ENCODE measurements around the gene CNTN5.

CNTN5 gene

DNA sequence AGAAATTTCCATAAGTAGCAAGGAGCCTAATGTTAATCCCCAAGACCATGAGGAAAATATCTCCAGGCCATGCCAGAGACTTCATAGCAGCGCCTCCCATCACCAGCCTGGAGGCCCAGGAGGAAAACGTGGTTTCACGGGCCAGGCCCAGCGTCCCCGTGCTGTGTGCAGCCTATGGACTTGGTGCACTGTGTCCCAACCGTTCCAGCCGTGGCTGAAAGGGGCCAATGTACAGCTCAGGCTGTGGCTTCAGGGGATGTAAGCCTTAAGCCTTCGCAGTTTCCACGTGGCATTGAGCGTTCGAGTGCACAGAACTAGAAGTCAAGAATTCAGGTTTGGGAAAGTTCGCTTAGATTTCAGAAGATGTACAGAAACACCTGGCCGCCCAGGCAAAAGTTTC lies 510.7 kb downstream of the CNTN5 start:
- no peak for DNase-seq

DNA sequence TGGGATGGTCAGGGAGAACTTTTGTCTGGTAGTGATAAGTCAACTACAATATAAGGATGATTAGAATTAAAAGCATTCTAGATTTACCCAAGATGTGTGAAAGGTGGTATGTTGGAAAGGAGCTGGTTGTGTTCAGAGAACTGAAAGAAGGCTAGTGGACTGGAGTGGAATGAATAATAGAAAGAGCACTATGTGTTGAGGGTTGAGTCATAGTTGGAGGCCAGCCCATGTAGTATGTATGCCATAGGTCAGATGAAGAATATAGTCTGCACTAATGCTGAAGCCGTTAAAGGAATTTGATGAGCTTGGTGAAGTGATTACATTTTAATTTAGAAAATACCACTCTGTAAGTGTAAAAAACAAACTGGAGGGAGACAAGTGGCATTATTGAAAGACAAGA lies 514.1 kb downstream of the CNTN5 start:
- DNase-seq = no peak

DNA sequence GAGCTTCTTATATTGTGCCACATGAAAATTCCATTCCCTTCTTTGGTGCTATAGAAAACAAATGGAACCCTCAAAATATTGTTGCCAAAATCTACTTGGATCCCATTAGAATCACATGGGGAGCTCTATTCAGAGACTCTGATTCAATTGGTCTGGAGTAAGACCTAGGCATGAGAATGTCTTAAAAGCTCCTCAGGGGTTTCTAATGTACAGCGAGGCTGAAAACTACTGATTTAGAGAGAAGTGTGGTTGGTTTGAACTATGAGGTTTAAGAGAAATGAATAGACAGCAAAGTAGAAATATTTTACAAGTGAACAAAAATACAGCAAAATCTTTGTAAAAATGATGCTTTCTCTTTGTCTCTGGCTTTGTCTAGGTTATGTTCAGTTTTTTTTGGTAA lies 514.7 kb downstream of the CNTN5 start:
- no peak for DNase-seq

DNA sequence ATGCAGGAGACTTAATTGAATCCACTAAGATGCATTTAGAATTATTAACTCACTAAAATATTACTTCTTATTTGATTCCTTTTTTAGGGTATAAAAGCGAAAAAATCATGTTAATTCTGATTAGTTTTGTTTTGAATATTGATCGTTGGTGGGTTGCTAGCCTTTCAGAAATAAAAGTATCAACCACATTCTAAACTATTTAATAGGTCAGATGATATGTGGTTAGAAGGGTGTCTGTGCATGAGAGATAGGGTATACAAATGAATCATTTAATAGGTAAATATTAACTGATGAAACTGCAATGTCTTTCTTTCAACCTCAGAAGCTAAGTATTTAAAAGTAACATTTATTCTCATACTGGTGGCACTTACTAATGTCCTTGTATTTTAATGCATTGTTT lies 515.1 kb downstream of the CNTN5 start:
- DNase-seq = no peak

DNA sequence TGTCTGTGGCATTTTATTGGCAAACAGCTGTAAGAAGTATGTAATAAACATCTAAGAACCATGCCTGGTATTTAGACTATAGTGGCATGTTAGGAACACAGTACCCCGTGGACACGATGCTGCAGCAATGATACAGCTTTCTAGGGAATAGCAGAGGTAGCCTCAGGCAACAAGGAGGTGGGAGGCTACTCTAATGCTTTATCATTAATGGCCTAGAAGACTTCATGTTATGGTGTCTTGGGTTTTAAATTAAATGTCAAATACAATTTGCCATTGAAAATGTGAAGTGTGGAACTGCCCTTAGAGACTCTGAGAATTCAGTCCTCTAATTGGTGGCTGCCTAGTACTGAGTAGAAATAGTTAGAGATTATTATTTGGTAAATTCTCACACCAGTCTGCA lies 516.9 kb downstream of the CNTN5 start:
- no peak for DNase-seq

DNA sequence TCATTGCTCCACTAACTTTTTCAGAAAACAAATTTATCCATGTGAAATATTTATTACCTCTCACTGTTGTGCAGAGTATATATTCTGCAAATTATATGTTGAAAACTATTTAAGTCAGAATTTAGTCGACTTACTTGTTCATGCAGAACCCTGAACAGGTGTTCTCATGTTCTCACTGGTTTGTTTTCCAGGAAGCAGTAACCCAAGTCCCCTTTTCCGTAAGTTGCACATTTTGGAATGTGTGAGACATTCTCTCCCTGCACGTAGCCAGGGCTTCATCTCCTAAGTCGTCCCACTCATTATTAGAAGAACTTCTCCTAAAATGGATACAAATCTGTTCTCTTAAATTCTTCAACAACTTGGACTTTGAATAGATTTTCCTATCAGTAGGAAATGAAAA lies 524.9 kb downstream of the CNTN5 start:
- DNase-seq = no peak

DNA sequence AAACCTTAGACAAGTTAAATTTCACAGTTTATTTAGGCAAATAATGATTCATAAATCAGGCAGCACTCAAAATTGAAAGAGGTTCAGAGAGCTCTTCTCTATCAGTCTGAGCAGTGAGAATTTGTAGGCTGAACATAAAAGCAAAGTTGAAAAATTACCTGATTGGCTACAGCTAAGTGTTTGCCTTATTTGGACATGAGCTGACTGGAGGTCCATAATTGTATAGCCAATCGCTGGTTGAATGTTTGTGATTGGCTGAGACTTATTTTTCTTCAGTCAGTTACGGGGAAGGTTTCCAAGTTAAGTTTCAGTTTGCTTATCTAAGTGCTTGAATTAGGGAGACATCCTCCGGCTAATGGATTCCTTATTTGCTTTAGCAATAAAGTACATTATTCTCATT lies 527.5 kb downstream of the CNTN5 start:
- no peak for DNase-seq

DNA sequence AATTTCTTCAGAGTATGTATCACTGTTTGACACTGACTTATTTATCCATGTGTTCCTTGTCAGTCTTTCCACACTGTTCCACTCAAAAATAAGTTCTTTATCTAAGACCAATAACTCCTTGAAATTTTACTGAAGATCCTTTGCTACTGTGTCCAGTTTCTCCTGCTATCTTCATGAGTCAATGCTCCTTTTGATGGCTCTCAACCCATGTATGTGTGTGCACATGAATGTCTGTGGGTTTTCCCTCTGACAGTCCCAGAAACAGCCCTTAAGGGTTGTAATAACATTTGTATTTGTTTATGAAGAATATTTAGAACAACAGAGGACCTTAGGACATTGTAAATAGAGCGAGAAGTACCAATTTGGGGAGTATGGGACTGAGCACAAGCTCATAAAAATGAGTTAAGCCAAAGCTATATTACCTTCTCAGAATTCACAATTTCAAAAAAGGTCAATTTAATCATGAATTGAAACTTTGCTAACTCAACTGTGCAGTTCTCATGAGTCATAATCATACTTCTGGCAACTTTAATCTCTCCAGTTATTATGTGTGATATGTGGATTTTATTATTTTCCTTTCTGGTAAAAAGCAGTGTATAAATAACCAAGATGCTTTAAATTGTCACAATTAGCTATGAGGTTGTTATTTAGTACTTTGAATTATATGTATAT lies 533.6 kb downstream of the CNTN5 start:
- no peak for DNase-seq

DNA sequence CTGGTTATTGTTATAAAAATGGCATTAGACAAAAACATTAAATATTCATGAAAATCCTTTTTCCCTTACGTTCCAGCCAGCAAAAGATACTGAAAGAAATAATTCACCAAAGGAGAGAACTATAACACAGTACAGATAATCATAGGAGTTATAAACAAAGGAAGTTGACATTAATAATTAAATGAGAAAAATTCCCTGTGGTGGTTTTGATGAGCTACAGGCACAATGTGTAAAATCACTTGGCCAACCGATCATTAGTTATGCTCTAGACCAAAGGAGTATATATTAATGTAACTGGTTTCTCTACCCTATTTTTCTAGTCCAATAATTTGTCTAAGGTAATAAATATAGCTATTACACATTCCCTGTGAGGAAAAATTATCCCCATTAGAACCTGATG lies 534.7 kb downstream of the CNTN5 start:
- DNase-seq = no peak

DNA sequence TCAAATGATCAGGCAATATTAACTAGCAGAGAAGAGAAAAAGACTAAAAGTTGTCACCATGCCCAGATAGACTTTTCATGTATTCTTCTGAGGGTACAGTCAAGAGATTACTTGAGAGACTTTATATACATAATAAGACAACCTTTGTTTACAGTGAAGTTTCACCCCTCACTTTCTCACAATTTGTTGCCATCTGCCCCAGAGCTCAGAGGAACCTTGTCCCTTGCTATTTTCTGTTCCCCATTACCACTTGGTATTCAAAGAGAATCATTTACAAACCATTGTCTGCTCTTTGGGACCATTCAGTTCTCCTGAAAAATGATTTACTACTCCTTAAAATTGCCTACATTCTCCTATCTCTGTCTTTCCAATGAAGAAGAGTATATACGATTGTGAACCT lies 544.6 kb downstream of the CNTN5 start:
- DNase-seq = no peak

DNA sequence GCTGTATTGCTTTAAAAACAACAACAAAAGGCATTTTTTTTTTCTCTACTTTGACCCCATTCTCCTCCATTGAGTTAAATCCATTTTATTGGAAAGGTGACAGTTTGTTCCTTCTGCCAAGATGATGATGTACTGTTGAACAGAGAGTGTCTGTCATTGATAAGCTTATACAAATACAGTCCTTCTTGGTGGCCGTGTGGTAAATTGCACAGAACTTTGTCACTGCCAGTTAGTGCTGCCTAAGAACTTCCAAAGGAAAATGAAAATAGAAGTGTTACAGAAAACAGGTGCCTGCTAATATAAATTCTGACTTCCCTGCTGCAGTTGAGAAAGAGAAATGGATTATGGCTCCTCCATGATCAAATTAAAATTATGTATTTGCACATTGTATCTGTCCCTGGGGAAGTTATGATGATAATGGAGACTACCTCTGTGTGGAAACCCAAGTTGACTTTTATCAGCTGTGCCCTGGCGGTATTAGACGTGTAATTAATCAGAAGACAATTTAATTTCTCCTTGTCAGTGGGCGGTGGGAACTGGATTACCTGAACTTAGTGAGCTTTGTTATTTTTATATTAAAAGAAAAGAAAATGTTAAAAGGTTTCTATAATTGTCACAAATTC lies 546.7 kb downstream of the CNTN5 start:
- no peak for DNase-seq

DNA sequence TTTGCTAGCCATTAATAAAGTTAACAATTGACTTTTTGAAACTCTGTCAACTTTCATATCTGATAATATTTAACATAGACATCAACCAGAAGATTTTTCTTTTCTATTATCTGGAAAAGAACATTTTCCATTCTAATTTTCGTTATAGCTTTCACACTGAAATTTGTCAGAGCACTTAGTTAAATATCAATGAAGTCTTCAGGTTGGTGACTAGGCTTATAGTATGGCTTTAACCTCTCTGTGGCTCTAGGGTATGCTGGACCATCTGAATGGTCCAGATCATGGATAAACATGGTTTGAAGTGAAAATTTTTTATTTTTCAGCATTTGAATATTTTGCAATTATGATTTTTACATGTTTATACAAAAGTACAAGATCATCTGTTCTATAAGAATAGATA lies 548.1 kb downstream of the CNTN5 start:
- no peak for DNase-seq

DNA sequence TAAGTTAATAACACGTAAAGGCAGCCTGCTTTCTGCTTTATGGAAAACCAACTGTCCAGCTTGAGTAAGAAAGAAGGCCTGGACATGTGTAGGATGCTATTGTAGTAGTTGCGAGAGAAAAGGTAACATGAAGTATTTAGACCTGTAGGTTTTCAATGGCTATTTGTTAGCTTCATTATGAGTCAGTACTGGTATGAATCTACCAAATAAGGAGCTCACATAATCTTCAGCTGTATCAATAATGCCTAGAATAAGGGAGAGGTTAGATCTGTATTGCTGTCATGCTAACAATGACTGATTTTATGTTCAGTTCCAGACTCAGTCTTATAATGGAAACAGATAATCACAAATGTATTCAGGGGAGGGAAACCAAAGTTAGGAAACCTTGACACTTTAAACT lies 550.3 kb downstream of the CNTN5 start:
- no peak for DNase-seq

DNA sequence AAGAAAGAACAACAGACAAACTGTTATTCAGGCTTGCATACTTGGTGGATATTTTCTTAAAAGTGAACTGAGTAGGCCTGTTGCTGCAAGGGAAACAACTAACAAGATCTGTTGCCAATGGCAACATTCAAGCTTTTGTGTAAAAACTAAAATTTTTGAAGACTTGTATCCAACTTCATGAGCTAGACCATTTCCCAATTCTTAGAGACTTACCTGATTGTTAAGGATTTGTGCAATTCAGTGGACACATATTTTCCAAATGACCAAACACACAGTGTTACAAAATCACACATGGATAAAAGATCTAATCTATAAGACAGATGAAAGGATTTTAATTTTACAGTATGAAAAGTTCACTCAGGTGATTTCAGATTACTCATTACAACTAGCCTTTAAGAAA lies 564.1 kb downstream of the CNTN5 start:
- DNase-seq = no peak

DNA sequence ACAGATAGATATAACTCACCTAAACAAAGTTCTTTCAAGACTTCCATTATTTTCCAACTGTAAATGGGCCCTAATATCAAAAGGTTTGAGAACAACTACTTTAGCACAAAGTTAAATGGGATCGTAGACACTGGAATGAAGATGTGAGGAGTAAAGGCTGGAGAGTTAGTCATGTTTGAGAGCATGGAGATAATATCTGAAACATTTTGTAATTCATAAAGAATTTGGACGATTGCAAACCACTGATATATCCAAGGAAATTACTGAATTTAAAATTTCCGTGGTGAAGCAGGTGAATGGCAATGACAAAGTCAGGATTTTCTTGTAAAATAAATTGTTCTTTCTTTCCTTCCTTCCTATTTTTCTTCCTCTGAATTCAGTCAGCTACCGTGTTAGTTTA lies 564.9 kb downstream of the CNTN5 start:
- DNase-seq = no peak

DNA sequence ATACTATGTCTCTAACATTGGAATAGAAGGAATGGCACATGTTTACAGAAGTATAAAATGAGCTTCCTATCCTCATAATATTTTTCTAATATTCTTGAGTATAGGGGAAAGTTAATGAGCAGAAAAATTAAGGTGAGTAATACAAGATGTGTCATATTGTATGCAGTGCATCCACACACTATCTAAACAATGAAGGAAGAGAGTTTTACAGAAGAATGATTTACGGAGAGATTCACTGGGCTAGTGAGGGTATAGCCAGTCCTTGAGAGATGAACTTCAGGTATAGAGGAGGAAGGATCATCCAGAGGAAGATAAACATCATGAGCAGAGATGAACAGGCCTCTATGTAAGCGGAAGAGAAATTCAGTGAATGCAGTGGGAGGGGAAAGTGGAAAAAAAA lies 569.0 kb downstream of the CNTN5 start:
- no peak for DNase-seq

DNA sequence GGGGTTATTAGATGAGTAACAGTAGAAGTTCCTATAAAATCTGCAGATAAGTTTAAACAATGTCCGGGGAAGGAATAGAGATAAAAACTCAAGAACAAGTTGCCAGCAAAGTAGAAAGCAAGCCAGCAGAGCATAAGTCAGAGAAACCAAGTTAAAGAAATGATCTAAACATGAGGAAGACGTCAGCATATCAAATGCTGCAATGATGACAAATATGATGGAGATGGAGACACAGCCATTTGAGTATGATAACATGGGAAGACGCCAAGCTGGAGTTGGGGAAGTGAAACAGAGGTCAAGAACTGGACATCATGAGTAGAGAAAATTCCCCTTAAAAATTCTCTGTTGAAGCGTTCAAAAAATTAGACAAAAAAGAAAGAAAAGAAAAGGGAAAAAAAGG lies 571.5 kb downstream of the CNTN5 start:
- DNase-seq = no peak

DNA sequence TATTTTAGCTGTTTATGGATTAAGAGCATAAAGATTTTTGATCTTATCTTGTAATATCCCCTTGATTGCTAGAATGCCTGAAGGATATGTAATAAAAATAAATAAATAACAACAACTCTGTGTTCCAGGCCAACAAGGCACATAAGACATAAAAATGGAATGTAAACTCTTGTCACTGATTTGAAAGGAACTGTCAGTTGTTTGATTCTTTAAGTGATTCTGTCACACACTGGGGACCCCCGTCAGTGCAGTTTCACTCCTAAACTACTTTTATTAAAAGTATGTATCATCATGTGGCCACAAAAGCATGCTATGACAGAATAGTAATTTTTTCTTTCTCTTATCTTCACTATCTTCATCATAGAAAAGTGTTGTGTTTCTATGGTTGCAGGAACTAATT lies 572.4 kb downstream of the CNTN5 start:
- no peak for DNase-seq

DNA sequence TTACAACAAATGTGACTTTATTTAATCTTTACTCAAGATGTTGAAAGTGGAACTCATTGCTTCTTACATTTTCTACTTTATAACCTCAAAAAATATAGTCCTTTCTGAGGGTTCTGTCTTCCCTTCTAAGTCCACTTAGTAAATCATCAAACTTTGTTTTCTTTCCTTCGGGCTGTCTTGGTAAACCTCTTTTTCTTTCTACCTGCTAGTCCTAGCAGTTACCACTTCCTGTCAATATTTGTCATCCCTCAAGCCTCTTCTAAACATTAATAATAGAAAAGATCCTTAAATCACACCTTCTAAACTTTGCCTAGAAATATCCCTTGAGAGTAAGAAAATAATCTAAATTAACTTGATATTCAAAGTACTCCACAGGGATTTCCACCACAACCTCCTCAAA lies 580.4 kb downstream of the CNTN5 start:
- DNase-seq = no peak

DNA sequence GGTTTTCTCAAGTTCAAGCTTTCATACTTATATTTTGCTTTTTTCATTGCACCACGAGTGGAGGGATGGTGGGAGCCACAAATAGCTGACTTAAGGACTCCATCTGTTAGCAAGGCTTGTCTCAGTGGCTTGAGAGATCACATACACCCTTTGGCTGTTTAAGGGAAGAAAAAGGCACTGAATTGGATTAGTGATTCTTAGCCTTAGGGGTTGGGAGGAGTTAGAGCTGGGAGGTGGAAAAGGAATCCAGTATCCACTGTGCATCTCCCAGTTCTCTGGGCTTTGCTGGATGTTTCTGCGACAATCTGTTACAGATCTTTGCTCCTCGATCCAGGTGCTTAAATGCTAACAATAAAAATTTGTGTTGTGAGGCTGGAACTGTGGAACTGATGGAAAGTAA lies 593.6 kb downstream of the CNTN5 start:
- DNase-seq = no peak

DNA sequence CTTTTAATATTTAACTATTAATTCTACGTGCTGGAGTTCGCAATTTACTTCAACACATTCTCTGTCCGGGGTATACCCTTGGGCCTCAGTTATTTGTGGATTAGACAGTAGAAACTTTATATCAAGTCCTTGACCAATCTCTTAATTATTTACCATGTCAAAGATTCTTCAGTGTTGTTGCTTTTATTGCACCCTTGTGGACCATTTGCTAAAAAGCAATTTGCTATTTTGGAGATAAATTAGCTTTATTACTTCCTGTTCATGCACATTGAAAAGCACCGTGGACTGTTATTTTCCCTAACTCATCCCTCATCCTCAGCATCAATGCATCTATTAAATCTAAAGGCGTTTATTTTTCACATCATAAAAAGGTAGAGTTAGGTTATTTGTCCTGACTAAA lies 609.9 kb downstream of the CNTN5 start:
- DNase-seq = no peak

DNA sequence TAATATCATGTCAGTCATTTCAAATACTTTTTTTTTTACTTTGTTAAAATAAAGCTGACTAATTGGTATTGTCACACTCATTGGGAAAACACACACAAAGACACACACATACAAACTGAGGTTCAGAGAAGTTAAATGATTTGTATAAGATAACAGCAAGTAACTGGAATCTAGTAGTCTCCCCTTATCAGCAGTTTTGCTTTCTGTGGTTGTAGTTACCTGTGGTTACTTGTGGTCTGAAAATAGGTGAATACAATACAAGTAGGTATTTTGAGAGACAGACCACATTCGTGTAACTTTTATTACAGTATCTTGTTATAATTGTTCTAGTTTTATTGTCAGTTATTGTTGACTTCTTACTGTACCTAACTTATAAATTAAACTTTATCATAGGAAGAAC lies 610.9 kb downstream of the CNTN5 start:
- DNase-seq = no peak

DNA sequence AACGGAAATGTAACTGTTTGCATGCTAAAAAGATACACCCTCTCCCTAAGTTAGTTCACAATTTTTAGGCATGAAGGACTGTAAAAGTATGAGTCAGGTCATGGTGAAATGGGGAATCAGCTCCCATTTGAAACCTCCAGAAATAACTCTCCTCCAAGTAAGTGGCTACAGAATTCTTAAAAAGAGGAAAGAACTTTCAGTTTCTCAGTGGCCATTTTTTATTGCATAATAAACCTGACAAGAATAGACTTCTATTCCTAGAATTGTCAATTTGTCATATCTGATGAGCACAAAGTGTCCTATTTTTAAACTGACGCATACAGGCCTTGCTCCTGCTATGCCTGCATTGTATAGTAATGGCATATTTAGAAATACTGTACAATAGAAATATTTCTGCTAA lies 612.2 kb downstream of the CNTN5 start:
- DNase-seq = no peak

DNA sequence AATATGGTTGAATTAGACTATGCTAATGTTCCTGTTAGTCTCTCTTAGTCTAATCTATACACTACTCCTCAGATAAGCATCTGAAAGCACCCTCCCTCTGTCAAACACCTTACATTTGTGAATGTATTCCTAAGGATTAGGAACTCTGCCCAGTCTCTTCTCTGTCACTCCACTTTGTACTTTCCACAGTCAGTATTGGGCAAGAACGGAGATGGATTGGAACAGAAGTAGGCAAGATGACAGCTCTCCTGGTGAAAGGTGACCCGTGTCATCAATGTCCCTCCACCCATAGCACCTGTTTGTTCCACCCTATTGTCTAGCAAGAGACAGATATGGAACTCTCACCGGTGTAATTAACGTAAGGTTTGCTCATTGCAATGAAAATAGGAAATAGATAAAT lies 613.8 kb downstream of the CNTN5 start:
- DNase-seq = no peak

DNA sequence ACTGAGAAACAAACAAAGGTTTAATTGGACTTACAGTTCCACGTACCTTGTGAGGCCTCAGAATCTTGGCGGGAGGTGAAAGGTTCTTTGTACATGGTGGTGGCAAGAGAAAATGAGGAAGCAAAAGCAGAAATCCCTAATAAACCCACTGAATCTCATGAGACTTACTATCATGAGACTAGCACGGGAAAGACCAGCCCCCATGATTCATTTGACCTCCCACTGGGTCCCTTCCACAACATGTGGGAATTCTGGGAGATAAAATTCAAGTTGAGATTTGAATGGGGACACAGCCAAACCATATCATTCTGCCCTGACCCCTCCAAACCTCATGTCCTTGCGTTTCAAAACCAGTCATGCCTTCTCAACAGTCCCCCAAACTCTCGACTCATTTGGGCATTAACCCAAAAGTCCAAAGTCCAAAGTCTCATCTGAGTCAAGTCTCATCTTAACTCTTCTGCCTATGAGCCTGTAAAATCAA lies 617.4 kb downstream of the CNTN5 start:
- DNase-seq = no peak

All from activated CD4-positive, alpha-beta T cell treated with anti-CD3 and anti-CD28 coated beads, Interleukin-2, amount 50 U/mL, for 4 hours (primary cell).